CD4-positive, alpha-beta T cell treated with Interleukin-6 for 4 hours (primary cell): ENCODE measurements around the gene MDH1B.
"Not testable (repeated sequence)": the region's sequence is repeated elsewhere in the genome, so short reads cannot be mapped to it uniquely, and the experiment has no call there.

Source experiments
- DNase-seq: peaks from one replicate; pipeline ENCODE4 v3.0.0-alpha.2; 2020; ENCODE audit warnings: mixed read lengths

The MDH1B gene

DNA sequence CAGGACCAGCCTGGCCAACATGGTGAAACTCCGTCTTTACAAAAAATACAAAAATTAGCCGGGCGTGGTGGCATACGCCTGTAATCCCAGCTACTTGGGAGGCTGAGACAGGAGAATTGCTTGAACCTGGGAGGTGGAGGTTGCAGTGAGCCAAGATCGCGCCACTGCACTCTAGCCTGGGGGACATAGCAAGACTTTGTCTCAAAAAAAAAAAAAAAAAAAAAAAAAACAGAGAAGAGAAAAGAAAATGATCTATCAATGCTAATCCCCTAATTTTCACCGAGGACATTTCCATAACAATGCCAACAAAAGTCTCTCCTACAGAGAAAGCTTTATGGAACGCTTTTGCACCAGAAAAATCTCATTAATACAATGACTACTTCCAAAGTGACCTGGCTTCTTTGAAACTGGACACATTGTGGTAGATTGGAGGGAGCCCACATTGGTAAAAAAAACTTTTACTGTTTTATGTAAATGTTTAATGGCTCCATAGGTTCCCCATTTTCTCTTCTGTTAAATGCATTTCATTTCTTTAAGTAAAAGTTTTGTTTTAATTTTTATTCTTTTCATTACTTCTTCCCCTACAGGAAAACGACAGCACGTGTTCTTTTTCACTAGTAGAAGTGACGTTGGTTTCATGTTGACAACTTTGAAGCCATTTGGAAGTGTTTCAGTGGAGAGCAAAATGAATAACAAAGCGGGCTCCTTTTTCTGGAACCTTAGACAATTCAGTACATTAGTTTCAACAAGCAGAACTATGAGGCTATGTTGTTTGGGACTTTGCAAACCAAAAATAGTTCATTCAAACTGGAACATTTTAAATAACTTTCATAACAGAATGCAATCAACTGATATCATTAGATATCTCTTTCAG is 1.2 kb upstream of the MDH1B start:
- no peak for DNase-seq

DNA sequence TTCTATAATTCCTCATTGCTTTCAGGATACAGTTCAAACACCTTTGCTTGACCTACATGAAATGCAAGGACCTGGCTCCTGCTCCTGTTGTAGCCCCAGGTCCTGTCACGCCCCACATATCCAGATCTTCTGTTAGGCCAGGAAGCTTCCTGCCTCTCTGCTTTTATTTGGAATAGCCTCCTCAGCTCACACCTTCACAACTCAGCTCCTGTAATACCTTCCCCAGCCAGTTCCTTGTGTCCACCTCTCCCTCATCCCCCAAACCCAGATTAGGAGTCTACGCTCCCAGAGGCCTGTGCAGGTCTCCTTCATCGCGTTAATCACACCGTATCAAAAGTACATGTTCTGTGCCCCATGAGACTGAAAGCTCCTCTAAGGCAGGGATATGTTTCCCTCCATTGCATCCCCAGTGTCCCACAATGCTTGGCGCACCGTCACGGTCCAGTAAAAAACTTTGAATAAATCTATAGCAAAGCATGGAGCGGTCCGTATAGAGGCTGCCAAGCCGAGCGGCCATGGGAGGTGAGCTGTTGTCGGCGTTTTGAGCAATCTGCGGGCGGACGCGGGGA is 371 bp downstream of the MDH1B start:
- no peak for DNase-seq

DNA sequence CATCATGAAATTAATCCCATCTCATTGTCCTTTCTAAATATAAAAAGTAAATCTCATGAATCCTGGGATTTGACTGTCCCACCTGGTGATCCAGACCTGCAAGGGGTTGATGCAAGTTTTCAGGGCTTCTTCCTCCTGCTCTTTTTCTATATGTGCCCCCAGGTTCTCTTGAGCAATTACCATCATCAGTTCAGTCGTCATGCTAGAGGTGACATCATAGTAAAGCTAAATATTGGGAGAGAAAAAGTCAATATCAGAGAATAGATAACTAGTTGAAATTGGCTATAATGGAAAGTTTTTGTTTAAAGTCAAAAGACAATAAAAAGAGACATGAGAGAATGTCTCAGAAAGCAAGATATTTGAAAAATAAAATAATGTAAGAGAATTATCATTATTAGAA is 8.3 kb downstream of the MDH1B start:
- no peak for DNase-seq

DNA sequence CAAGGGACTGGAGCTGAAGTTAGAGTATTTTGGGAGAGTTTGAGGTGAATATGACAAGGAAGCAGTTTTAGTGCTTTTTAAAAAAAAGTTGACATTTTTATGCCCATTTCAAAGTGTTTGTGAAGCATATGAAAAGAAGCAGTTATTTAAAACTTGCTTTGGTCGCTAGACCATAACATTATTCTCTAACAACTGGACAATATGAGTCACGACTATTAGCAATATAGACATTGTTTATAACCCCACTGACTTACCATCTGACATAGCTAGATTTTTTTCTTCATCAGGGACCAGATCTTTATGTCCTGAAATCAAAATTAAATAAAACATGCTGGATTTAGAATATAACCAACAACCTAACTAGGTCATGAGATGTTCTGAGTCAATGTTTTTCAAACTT is 24.3 kb downstream of the MDH1B start:
- DNase-seq, result no peak

DNA sequence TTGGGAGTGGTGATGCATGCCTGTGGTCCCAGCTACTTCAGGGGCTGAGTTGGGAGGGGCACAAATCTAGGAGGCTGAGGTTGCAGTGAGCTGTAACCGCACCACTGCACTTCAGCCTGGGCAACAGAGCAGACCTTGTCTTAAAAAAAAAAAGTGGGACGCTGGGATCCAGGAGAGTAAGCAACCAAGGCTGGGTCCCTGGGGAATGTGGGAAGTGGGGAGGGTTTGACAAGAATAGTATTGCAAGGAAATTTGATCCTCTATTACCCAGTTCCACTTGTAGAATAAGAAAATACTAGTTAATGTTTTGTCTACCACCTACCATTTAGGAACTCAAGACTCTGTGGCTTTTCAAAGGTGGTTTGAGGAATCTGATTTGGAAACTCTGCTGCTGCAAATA is 25.9 kb downstream of the MDH1B start:
- no peak for DNase-seq

DNA sequence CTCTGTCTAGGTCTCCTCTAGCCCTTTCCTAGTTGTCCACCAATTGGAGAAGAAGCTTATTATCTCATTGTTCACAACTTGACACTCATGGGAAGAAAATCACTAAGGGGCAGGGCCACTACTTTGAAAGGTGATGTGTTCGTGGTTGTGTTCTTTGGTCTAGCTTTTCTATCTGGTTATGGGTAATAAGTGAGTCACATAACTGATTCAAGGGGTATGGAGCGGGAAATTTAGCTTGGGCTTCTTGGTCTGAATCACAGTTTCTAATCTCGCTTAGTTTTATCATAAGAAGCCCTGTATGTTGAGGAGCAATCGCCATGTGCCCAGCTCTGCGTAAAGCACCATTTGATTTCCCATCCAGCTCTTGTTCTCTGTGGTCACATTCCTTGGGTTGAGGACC is 28.2 kb downstream of the MDH1B start:
- DNase-seq, result no peak

DNA sequence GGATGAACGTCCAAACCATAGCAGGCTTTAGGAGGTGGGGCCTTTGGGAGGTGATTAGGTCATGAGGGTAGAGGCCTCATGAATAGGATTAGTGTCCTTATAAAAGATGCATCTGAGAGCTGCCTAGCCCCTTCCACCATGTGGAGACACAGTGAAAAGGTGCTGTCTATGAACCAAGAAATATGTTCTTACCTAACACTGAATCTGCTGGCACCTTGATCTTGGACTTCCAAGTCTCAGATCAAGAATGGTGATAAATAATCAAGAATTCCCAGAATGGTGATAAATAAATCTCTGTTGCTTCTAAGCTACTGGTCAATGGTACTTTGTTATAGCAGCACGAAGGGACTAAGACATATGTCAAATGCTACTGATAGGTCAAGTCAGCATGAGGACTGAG is 31.8 kb downstream of the MDH1B start:
- DNase-seq, result no peak

DNA sequence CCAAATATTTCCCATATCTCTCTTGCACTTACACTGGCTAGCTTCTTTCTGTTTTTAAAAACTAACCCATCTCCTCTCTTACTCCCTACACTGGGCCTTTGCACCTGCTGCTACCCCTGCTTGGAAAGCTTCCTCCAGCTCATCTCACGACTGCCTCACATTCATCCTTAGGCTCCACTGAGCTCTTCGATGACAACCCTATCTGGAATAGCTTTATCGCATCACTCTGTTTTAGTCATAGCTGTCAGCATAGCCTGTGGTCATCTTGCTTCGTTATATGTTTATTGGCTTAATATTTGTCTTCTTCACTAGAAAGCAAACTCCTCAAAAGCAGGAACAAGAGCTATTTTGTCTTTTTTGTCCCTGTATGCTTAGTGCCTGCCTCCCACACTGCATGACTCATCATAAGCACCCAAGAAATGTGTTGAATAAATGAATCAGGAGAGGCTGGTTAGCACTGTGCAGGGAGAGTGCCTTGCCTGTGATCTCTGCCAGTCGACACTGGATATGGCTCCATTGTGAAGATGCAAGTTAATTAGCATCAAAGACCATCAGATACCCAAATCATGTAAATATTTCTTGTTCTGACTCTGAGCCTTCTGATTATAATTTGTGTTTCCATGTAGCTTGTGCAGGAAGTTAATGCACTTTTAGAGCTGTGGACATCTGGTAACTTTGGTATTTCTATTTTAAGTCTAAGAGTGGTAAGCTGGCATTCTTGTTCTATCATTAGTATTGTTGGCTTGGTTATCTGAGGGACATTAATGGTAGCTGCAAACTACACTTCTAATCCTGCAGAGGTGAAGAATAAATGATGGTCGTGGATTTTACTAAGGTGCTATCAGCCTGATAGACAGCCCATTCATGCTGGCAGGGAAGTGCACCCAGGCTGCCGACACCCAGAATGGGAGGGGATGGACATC is 36.6 kb downstream of the MDH1B start:
- no peak for DNase-seq

DNA sequence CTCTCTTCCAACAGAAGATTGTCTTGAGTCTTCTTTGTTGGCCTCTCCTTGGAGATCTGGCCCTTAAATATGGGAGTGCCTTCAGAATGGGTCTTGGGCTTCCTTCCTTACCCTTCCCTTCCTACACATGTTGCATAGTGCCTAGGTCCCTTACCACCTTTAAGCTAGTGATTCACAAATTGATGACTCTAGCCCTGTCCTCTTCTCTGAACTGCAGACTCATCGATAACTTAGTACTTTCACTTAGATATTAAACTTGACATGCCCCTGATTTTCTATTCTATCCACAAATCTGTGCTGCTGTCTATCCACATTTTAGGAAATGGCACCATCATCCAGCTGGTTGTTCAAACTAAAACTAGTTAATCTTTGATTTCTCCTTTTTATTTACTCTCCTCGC is 37.8 kb downstream of the MDH1B start:
- DNase-seq, result no peak

DNA sequence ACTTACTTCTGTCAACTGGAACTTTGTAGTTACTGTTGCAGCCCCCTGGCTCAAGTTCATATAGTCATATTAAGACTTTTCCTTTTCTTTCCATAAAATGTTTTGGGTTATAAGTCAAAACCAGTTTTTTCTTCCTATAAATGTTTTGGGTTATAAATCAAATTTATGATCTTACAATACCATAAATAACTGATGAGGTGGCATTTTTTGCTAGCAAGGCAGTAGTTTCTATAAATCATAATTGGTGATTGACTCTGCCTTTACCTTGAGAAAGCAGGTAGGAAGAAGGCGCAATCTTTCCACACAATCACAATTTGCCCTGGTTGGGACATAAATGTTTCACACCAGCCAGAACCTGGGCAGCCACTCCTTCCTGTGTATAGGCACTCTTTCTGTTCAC is 41.8 kb downstream of the MDH1B start:
- no peak for DNase-seq

DNA sequence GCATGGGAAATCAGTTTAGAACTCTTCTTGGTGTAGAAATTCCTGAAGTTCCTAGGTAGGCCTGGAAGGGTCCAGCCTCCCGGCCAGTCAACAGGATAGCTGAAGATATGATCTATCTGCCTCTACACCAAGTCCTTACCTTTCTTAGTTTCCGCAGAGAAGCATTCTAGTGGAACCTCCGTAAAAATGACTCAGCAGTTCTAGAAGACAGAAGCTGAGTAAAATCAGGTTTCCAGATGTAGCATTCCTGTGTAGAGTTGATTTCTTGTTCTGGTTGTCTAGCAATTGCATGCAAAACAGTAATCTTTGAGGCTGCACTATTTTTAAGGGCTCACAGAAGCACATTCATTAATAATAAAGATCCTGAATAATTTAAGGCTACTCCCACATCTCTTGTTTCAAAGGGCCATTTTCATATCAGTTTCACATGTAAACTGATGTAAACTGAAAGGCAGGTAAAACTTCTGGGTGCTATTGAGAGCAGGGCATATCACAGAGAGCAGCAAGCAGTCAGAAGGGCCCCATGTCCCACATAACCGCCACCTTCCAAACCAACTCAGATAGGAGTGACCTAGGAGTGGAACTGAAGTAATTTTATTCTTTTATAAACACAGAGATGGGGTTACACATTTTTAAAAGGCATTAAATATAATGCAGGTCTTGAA is 43.7 kb downstream of the MDH1B start:
- no peak for DNase-seq

DNA sequence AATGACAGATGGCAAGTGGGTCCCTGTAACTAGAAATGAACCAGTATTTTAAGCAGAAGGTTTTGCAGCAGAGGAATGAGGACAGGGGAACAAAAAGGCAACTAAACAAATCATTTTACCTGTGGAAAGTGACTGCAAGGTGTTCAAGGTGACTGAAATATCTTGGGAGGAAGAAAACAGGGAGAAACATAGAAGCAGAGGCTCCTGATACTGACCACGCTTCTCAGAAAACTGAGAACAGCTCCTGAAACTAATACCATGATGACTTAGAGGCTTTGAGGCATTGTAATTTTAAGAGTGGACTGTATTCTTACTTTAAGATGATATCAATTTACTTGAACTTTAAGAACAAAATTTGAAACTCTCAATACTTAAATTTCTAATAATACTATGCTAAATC is 46.8 kb downstream of the MDH1B start, which contains the start of gene DYTN:
Gene DYTN (minus strand): TSS at position 101 of the 400 bp plus-strand sequence. CDS start 117 bp downstream, outside the sequence.
- DNase-seq, result no peak

DNA sequence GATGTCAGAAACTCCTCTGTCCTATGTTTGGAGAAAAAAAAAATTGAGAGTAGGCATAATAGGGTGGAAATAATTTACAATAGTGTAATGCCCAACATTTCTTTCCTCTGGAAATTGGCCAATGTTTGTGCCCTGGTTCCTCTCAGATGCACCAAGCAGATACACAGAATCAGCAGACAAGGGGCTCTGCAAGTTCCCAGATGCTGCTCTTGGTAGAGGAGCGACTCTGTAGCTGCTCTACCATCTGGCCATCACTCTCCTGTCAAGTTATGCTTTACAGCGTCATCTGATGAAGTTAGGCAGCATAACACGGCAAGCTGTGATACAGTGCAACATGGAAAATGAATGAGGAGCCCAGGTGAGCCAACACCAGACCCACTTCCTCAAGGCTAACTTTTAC is 48.5 kb downstream of the MDH1B start:
- no peak for DNase-seq

DNA sequence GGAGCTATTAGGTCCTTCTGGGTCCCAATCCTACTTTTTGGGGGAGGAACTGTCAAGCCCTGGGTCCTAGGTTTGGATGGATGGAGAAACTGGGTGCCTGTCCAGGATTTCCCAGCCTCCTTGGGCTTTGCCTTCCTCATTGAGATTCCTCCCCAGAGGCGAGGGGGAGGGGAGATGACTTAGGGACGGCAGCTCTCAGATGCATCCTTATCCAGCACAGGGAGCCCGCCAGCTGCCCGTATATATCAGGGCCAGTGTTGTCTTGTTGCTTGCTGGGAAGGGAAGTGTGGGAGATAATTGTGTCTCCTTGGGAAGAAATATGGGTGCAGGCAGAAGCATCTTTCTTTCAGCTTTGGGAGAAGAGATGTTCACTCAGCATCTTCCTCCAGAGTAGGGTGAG is 49.9 kb downstream of the MDH1B start:
- DNase-seq, result not testable (repeated sequence)

DNA sequence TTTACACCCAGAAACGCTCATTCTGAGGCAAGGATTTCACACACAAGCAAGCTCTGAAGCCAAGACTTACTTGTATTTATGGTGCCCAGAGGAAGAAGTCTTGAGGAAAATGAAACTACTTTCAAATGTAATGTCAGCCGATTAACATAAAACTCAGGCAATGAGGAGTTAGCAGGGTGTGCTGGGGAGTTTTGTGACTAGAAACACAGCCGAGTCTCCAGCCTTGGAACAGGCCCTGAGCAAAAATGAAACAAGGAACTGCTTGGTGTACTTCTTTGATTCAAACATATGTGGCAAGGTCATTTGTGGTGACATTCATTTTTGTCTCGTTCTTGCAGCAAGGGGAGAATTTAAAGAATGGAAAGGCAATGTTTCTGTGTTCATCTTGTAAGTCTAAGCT is 51.4 kb downstream of the MDH1B start:
- no peak for DNase-seq

DNA sequence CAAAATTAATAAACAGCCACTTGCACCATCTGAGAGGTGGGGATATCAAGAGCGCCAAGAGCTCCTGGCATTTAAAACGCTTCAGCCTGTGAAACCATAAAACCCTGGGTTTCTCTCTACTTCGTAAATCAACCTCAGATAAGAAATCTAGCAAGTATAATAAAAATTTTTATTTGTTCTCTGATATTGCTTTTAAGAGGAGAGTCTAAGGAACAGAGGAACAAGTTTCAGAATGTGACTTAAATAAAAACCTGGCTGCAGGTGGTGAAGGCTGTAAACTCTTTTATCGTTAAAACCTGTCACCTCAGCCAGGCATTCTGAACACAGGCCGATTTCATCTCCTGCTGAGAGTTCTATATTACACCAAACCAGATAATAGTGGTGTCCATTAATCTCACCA is 56.8 kb downstream of the MDH1B start:
- no peak for DNase-seq

DNA sequence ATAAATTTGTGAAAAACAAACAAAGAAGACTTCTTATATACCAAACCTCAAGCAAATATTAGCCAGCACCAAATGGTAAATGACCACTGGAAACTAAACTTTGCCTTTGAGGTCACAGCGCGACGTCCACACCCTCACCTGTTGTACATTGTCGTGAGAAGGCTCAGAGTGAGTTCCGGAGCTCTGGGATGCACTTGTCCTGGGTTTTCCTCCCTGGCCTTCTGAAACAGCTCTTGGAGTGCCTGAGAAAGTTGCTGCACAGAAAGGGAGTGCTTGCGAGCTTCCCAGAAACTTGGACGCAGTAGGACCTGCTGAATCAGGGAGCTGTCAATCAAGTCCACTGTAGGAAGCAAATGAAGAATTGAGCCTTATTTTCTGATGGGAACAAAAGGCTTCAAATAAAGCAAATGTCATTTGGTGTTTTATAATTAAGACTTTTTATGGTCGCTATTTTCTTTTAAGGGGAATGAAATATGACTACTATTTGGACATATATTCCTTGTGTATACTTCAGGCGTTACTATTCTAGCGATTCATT is 57.9 kb downstream of the MDH1B start:
- DNase-seq, result no peak

DNA sequence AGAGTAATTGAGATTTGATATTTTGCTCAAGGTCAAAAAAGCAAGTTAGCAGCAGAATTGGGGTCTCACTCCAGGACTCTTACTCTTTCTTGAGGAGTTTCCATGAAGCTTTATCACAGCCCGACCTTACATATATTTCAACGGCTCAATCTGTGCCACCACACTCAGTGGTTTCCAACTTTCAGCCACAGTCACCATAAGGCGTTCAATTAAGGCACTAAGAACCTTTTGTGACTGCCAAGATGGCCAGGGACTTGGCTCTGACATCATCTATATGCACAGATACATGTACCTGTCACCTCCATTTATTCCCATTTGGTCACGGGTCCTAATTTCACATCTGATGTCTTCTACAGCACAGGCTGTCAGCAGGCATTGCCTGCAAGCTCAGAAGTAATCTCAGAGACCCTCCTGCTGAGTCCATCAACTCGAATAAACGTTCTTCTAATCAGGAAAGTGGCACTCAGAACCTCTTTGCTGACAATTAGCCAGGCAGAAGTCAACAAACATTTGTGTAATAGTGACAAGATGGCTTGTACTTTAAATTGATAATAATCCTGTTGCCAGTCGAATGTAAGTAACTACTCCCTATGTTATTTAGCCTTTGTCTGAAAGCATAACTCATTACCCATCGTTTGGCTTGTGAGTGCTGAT is 63.0 kb downstream of the MDH1B start:
- no peak for DNase-seq

DNA sequence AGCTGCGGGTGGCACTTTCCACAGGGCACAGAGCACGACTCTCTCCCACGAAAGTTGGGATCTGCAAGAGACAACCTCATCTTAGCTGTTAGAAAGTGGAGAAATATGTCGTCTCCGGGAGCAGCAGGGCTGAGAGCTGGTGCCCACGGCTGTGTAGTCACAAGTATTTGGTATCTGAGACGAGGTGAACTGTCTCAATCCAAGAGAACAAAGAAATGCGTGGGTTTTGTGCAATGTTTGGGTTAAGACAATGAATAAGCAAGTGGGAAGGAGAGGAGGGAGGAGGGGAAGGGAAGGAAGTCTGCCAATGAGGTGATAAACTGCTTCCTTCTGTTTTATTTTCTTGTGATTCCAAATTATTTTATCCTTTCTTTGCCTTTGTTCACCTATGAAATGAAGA is 65.0 kb downstream of the MDH1B start:
- DNase-seq, result no peak

DNA sequence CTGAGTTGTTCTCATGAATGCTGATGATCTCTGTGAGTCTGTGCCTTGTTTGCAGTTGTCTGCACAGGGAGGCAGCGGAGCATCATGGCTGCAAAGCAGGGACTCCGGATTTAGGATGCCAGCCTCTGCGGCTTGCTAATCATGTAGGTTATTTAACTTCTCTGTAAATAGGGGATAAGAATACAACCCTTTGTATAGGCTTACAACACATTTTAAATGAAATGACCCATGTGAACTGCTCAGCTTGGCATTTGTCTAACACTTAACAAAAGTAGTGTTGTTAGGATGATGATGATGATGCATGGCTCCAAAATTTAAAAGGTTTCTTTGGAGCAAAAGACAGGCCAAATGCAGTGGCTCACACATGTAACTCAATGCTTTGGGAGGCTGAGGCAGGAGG is 66.3 kb downstream of the MDH1B start:
- no peak for DNase-seq

DNA sequence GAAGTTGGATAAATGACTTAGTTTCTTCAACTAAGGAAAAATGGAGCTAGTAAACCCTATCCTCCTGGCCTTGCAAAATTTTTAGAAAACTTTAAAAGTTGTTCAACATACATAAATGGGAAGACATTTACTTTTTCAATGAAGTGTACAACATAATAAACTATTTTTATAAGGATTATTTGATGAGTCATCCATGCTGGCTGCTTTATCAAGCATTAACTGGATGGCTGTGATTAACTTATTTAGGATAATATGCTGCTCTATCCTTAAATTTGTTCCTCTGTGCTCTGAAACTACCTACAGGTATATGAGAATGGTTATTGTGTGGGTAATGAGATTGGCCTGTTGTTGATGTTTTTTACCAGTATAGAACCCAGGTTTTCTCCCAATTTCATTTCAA is 68.2 kb downstream of the MDH1B start:
- DNase-seq, result no peak
